HepG2 (cell line): ENCODE results near the gene ANKS3. TPM values are rescaled to one million over a fixed set of nuclear protein-coding genes. Genes with fewer than 3 reads are reported as not detected.
"Not testable (repeated sequence)": the region's sequence is repeated elsewhere in the genome, so short reads cannot be mapped to it uniquely, and the experiment has no call there.

Experiments used
- BHLHE40 ChIP-seq: IDR thresholded peaks from 2 replicates; pipeline ENCODE4 v1.6.1; 2011; ENCODE audit warnings: low read length, improper control_type of control experiment
- CBX5 ChIP-seq: sonication (generic); formaldehyde crosslinking; IDR thresholded peaks from 2 replicates; pipeline ENCODE4 v1.4.0; 2020; ENCODE audit warnings: missing genetic modification reagents, borderline replicate concordance
- FOSL2 ChIP-seq: sonication (generic); formaldehyde crosslinking; IDR thresholded peaks from 2 replicates; pipeline ENCODE4 v1.4.0; 2020; ENCODE audit warnings: missing genetic modification reagents
- FOXA3 ChIP-seq: IDR thresholded peaks from 2 replicates; pipeline ENCODE4 v1.6.1; 2016; ENCODE audit warnings: missing genetic modification reagents, missing compliant biosample characterization
- HMGXB4 ChIP-seq, 2 experiments: sonication (generic) in 1 of 2; formaldehyde crosslinking in 1 of 2; IDR thresholded peaks; 2 replicates each; pipeline versions ENCODE4 v1.4.0 to v1.6.1; 2018 to 2020; ENCODE audit warnings: missing genetic modification reagents in 2 of 2, borderline replicate concordance in 1 of 2, low read depth in 1 of 2, mild to moderate bottlenecking in 1 of 2, missing biosample characterization in 1 of 2
- HNRNPL ChIP-seq: fragments of 200-400 bp; formaldehyde crosslinking; IDR thresholded peaks from 2 replicates; pipeline ENCODE4 v1.6.1; 2017; ENCODE audit warnings: mild to moderate bottlenecking, low read depth, low read length
- HOXA3 ChIP-seq: sonication (generic); formaldehyde crosslinking; IDR thresholded peaks from 2 replicates; pipeline ENCODE4 v1.5.0; 2020; ENCODE audit warnings: missing genetic modification reagents
- MAZ ChIP-seq, 2 experiments: sonication (generic) in 1 of 2; formaldehyde crosslinking in 1 of 2; IDR thresholded peaks; 2 replicates each; pipeline versions ENCODE4 v1.5.0 to v1.6.1; 2012 to 2020; ENCODE audit warnings: low read depth in 2 of 2, mild to moderate bottlenecking in 2 of 2, borderline replicate concordance in 1 of 2, improper control_type of control experiment in 1 of 2, low read length in 1 of 2, missing genetic modification reagents in 1 of 2, moderate library complexity in 1 of 2
- MIER2 ChIP-seq: IDR thresholded peaks from 2 replicates; pipeline ENCODE4 v1.6.1; 2016; ENCODE audit warnings: missing biosample characterization, missing genetic modification reagents
- NR2F6 ChIP-seq, 2 experiments: IDR thresholded peaks; 2 replicates each; pipeline ENCODE4 v1.6.1; 2016; ENCODE audit warnings: antibody characterized with exemption in 1 of 2, mild to moderate bottlenecking in 1 of 2
- PATZ1 ChIP-seq: sonication (generic); formaldehyde crosslinking; IDR thresholded peaks from 2 replicates; pipeline ENCODE4 v1.4.0; 2020; ENCODE audit warnings: missing genetic modification reagents
- SALL1 ChIP-seq: sonication (generic); formaldehyde crosslinking; IDR thresholded peaks from 2 replicates; pipeline ENCODE4 v1.8.0; 2022; ENCODE audit warnings: mild to moderate bottlenecking, missing genetic modification reagents
- SAP130 ChIP-seq: IDR thresholded peaks from 2 replicates; pipeline ENCODE4 v1.6.1; 2016; ENCODE audit warnings: low read depth
- SMC3 ChIP-seq: IDR thresholded peaks from 2 replicates; pipeline ENCODE4 v1.6.1; 2011; ENCODE audit warnings: low read length, improper control_type of control experiment
- SOX13 ChIP-seq, 3 experiments: fragments of 450-650 bp in 1 of 3; sonication (generic) in 1 of 3; formaldehyde crosslinking in 1 of 3; IDR thresholded peaks in 2 of 3; conservative IDR thresholded peaks in 1 of 3; 2 replicates each; pipeline versions ENCODE4 v1.5.0 to v1.6.1; 2016 to 2020; ENCODE audit warnings: antibody characterized with exemption in 1 of 3, mild to moderate bottlenecking in 1 of 3, missing compliant biosample characterization in 1 of 3, missing genetic modification reagents in 1 of 3, moderate library complexity in 1 of 3
- STAG1 ChIP-seq: sonication (generic); formaldehyde crosslinking; IDR thresholded peaks from 2 replicates; pipeline ENCODE4 v1.4.0; 2020; ENCODE audit warnings: missing genetic modification reagents
- TEAD3 ChIP-seq: optimal IDR thresholded peaks from 2 replicates; pipeline ENCODE3; 2016; ENCODE audit warnings: borderline replicate concordance
- XRCC5 ChIP-seq: fragments of 200-400 bp; formaldehyde crosslinking; optimal IDR thresholded peaks from 2 replicates; pipeline ENCODE3; 2017; ENCODE audit warnings: mild to moderate bottlenecking, low read length
- ZNF768 ChIP-seq: sonication (generic); formaldehyde crosslinking; IDR thresholded peaks from 2 replicates; pipeline ENCODE4 v1.4.0; 2020; ENCODE audit warnings: missing genetic modification reagents
- ZNF788 ChIP-seq: sonication (generic); formaldehyde crosslinking; IDR thresholded peaks from 2 replicates; pipeline ENCODE4 v1.5.0; 2020; ENCODE audit warnings: mild to moderate bottlenecking, missing genetic modification reagents, borderline replicate concordance
- ZNF792 ChIP-seq: IDR thresholded peaks from 2 replicates; pipeline ENCODE4 v1.6.1; 2016
- polyA plus RNA-seq, 8 experiments: library from polyadenylated mRNA; depleted of rRNA in 3 of 8; stranded (reverse) in 7 of 8; unstranded in 1 of 8; fragments of >200 nt; fragmentation: Illumina TruSeq in 4 of 8; extraction: Trizol in 4 of 8; gene quantifications; 2 replicates each; pipeline versions ENCODE4 v1.2.1 to v1.2.3, GENCODE V29; 2011 to 2016; ENCODE audit warnings: low read depth in 4 of 8, missing spikeins in 1 of 8, mixed read lengths in 1 of 8; ENCODE audit not compliant: insufficient read depth in 1 of 8
- total RNA-seq, 5 experiments: library from RNA; depleted of rRNA; stranded (reverse); fragments of >200 nt; fragmentation: Illumina TruSeq; extraction: Trizol; gene quantifications; 2 replicates each; pipeline ENCODE4 v1.2.3, GENCODE V29; 2016; ENCODE audit warnings: low read depth in 1 of 5
- TF ChIP-seq, protein P1 (sequence below): sonication (generic); formaldehyde crosslinking; IDR thresholded peaks from 2 replicates; pipeline ENCODE4 v1.5.0; 2020; ENCODE audit warnings: mild to moderate bottlenecking, missing genetic modification reagents, moderate library complexity
- TF ChIP-seq, protein P2 (sequence below): IDR thresholded peaks from 2 replicates; pipeline ENCODE4 v1.6.1; 2016; ENCODE audit warnings: low read depth, borderline replicate concordance

The ANKS3 gene
- total and polyA plus RNA-seq, 2 of the 13 experiments (the other 11 are each of a cell fraction or from before 2014, with no cell fraction given): 11.4 to 15.9 TPM

GRCh38 chr16:4650443-4651074, 83.5 kb downstream of the ANKS3 start (continued):
- TF ChIP-seq, protein P1, sequence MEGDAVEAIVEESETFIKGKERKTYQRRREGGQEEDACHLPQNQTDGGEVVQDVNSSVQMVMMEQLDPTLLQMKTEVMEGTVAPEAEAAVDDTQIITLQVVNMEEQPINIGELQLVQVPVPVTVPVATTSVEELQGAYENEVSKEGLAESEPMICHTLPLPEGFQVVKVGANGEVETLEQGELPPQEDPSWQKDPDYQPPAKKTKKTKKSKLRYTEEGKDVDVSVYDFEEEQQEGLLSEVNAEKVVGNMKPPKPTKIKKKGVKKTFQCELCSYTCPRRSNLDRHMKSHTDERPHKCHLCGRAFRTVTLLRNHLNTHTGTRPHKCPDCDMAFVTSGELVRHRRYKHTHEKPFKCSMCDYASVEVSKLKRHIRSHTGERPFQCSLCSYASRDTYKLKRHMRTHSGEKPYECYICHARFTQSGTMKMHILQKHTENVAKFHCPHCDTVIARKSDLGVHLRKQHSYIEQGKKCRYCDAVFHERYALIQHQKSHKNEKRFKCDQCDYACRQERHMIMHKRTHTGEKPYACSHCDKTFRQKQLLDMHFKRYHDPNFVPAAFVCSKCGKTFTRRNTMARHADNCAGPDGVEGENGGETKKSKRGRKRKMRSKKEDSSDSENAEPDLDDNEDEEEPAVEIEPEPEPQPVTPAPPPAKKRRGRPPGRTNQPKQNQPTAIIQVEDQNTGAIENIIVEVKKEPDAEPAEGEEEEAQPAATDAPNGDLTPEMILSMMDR (CRISPR knock-in tag): peak; percentile 88
- TF ChIP-seq SOX13 (IDR thresholded peaks at IDR 0.05); NR2F6 (IDR thresholded peaks at IDR 0.05); MAZ (IDR thresholded peaks at IDR 0.05; ENCODE audit: borderline replicate concordance, low read depth, low read length): not testable (repeated sequence)
- TF ChIP-seq SOX13 (CRISPR knock-in tag; conservative IDR thresholded peaks at IDR 0.05 in 1 of 2, IDR thresholded peaks at IDR 0.05 in 1 of 2) (peak in 1 of 2 experiments; percentile 25; a peak in 1 of 4 replicates), MIER2 (CRISPR knock-in tag) (0 out of 2 replicates have a peak, but pooled peaks have one; percentile 28), PATZ1 (CRISPR knock-in tag) (0 out of 2 replicates have a peak, but pooled peaks have one; percentile 43), ZNF788 (CRISPR knock-in tag) (0 out of 2 replicates have a peak, but pooled peaks have one; percentile 26), ZNF792 (CRISPR knock-in tag) (0 out of 2 replicates have a peak, but pooled peaks have one; percentile 22), HMGXB4 (CRISPR knock-in tag; IDR thresholded peaks at IDR 0.05; ENCODE audit: borderline replicate concordance in 1 of 2, low read depth in 1 of 2) (peak in 1 of 2 experiments; percentile 81; a peak in 1 of 4 replicates), HNRNPL (peak; percentile 95), NR2F6 (CRISPR knock-in tag; IDR thresholded peaks at IDR 0.05) (peak; percentile 34; the same call in 1 of the 2 replicates), CBX5 (CRISPR knock-in tag) (peak; percentile 28; the same call in 1 of the 2 replicates), SAP130 (peak; percentile 38), TEAD3 (CRISPR knock-in tag) (peak; percentile 80), SMC3 (0 out of 2 replicates have a peak, but pooled peaks have one; percentile 22), SALL1 (CRISPR knock-in tag) (peak; percentile 65), ZNF768 (CRISPR knock-in tag) (peak; percentile 43; the same call in 1 of the 2 replicates), FOSL2 (CRISPR knock-in tag) (peak; percentile 30; the same call in 1 of the 2 replicates), BHLHE40 (peak; percentile 97), FOXA3 (CRISPR knock-in tag) (peak; percentile 25; the same call in 1 of the 2 replicates), XRCC5 (peak; percentile 92), HOXA3 (CRISPR knock-in tag) (peak; percentile 76), STAG1 (CRISPR knock-in tag) (peak; percentile 65), MAZ (CRISPR knock-in tag; IDR thresholded peaks at IDR 0.05; ENCODE audit: low read depth) (0 out of 2 replicates have a peak, but pooled peaks have one; percentile 15)
- TF ChIP-seq, protein P2, sequence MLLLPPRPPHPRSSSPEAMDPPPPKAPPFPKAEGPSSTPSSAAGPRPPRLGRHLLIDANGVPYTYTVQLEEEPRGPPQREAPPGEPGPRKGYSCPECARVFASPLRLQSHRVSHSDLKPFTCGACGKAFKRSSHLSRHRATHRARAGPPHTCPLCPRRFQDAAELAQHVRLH: peak; percentile 20; the same call in 1 of the 2 replicates
